Activated T-cell treated with anti-CD3 and anti-CD28 coated beads, Interleukin-2, amount 50 U/mL, for 24 hours (primary cell): Measurements from ENCODE around the gene TTLL11.
"Not testable (repeated sequence)": the region's sequence is repeated elsewhere in the genome, so short reads cannot be mapped to it uniquely, and the experiment has no call there.

Source experiments
- DNase-seq: peaks from one replicate; pipeline ENCODE4 v3.0.0-alpha.2; 2020
- H3K27ac Mint-ChIP-seq: 2 replicates; pipeline ENCODE4 v1.8.0; 2020; ENCODE audit warnings: mild to moderate bottlenecking, mixed read lengths
- H3K27me3 Mint-ChIP-seq: 2 replicates; pipeline ENCODE4 v1.8.0; 2020; ENCODE audit warnings: mixed read lengths
- H3K36me3 Mint-ChIP-seq: 2 replicates; pipeline ENCODE4 v1.8.0; 2020; ENCODE audit warnings: low read depth, mixed read lengths
- H3K4me1 Mint-ChIP-seq: 2 replicates; pipeline ENCODE4 v1.8.0; 2020; ENCODE audit warnings: low read depth, mixed read lengths
- H3K4me3 Mint-ChIP-seq: 2 replicates; pipeline ENCODE4 v1.8.0; 2020; ENCODE audit warnings: mild to moderate bottlenecking, moderate library complexity, mixed read lengths
- H3K9me3 Mint-ChIP-seq: 2 replicates; pipeline ENCODE4 v1.8.0; 2020; ENCODE audit warnings: mixed read lengths

Gene TTLL11

DNA sequence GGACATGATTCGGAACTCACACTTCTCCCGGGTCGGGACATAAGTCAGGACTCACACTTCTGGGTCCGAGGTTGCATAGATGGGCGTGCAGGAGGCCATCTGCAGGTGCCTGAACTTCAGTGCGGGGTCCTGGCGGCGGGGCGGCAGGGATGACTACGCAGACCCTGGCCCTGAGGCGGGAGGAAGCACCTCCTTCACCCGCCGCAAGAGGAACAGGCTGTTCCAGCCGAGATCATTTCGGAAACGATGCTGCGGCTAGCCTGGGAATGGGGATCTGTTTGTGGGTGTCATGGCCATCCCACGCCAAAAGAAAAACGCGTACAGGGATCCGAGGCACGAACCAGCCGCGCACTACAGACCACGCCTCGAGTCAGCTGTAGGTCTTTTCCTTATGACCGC is 196.6 kb downstream of the TTLL11 start:
- Mint-ChIP-seq H3K27me3 (no peaks in the 10 kb centered on the region), H3K27ac (no peak overlapping the region), H3K9me3 (peaks cover 10% of the 10 kb centered on the region), H3K4me1 (no peaks in the 10 kb centered on the region), H3K4me3 (no peak overlapping the region), H3K36me3 (no peaks in the 10 kb centered on the region)
- no peak for DNase-seq

DNA sequence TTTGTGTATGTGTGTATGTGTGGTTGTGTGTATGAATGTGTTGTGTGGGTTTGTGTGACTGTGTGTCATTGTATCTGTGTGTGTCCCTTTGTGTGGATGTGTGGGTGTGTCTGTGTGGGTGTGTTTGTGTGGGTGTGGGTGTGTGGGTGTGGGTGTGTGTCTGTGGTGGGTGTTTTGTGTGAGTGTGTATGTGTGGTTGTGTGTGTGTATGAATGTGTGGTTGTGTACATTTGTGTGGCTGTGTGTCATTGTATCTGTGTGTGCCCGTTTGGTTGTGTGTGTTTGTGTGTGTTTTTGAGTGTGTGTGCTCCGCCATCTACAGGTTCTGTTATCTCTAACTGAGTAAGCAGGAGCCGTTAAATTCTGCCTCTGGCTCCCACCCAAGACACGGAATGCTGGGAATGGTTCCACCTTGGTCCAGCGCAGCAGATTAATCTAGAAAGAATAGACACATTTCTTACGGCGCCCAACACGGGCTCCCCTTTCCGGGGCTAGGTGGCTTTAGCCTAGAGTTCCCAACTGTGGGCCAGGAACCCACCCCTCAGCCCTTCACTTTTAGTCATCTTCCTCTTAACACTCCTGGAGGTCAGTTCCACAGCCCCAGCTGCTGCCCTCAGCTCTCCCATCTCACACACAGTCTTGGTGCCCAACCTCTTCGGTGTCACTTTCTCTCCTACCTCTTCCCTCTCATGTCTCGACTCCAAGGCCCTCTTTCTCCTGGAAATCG is 197.1 kb downstream of the TTLL11 start:
- no peaks in the 10 kb centered on the region for H3K27me3 Mint-ChIP-seq
- no peak overlapping the region for H3K4me3 Mint-ChIP-seq
- DNase-seq, result no peak
- H3K27ac Mint-ChIP-seq, result no peak overlapping the region
- H3K36me3 Mint-ChIP-seq, result no peaks in the 10 kb centered on the region
- H3K9me3 Mint-ChIP-seq, result peaks cover 9% of the 10 kb centered on the region
- H3K4me1 Mint-ChIP-seq, result no peaks in the 10 kb centered on the region

DNA sequence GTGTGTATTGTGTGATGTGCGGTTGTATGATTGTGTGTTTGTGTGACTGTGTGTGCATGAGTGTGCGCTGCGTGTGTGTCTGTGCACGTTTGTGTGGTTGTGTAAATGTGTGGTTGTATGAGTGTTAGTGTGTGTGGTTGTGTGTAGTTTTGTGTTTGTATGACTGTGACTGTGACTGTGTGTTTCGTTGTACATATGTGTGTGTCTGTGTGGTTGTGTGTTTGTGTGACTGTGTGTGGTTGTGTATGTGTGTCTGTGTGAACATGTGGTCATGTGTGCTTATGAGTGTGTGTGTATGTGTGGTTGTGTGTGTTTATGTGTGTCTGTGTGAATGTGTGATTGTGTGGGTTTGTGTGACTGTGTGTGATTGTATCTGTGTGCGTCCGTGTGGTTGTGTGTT is 197.8 kb downstream of the TTLL11 start:
- Mint-ChIP-seq H3K27me3 (no peaks in the 10 kb centered on the region), H3K36me3 (no peaks in the 10 kb centered on the region), H3K9me3 (peaks cover 7% of the 10 kb centered on the region), H3K4me1 (peaks cover under 1% of the 10 kb centered on the region), H3K27ac (no peak overlapping the region), H3K4me3 (no peak overlapping the region)
- DNase-seq, result no peak

DNA sequence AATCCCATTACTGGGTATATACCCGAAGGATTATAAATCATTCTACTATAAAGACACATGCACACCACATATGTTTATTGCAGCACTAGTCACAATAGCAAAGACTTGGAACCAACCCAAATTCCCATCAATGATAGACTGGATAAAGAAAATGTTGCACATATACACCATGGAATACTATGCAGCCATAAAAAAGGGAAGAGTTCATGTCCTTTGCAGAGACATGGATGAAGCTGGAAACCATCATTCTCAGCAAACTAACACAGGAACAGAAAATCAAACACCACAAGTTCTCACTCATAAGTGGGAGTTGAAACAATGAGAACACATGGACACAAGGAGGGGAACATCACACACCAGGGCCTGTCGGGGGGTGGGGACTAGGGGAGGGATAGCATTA is 198.7 kb downstream of the TTLL11 start:
- not testable (repeated sequence) for H3K4me3 Mint-ChIP-seq, H3K4me1 Mint-ChIP-seq, DNase-seq, H3K9me3 Mint-ChIP-seq, H3K27me3 Mint-ChIP-seq, H3K27ac Mint-ChIP-seq, H3K36me3 Mint-ChIP-seq

DNA sequence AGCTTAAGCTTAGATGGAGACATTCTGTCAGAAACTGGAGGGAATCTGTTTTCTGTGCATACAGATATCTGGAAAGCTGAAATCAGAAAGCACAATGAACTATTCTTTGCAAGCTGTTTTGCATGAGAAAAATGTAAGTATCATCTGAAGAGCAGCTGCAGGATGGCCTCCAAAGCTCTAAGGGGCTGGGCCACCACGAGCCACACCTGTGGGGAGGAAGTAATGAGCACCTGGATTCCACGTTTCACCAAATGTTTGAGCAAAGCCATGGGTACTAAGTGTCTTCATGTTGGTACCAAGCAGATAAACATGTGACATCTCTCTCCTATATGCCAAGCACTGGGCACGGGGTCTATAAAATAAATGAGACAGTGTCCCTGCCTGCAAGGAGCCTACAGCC is 199.3 kb downstream of the TTLL11 start:
- no peak for DNase-seq
- Mint-ChIP-seq H3K4me3 (no peak overlapping the region), H3K4me1 (peaks cover 4% of the 10 kb centered on the region), H3K27ac (no peak overlapping the region), H3K9me3 (no peaks in the 10 kb centered on the region), H3K27me3 (no peaks in the 10 kb centered on the region), H3K36me3 (no peaks in the 10 kb centered on the region)

DNA sequence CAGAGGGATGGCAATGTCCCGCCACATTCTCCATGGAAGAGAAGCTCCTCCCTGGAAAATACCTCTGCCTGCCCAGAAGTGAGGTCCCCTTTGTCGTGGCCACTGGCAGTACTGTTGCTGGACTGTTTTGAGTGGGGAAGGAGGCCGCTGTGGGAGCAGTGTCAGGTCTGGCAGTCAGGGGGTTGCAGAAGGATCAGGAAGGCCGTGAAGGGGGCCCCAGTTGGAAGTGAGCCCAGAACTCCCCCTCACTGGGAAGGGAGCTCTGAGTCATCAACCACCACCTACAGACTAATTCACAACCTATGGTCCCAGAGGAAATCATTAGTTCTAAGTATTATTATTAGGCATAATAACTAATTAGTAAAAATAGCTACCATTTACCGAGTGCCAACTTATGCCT is 200.4 kb downstream of the TTLL11 start:
- no peaks in the 10 kb centered on the region for H3K27me3 Mint-ChIP-seq
- no peak overlapping the region for H3K4me3 Mint-ChIP-seq
- H3K36me3 Mint-ChIP-seq, result no peaks in the 10 kb centered on the region
- peaks cover 8% of the 10 kb centered on the region for H3K4me1 Mint-ChIP-seq
- no peaks in the 10 kb centered on the region for H3K9me3 Mint-ChIP-seq
- no peak for DNase-seq
- no peak overlapping the region for H3K27ac Mint-ChIP-seq

DNA sequence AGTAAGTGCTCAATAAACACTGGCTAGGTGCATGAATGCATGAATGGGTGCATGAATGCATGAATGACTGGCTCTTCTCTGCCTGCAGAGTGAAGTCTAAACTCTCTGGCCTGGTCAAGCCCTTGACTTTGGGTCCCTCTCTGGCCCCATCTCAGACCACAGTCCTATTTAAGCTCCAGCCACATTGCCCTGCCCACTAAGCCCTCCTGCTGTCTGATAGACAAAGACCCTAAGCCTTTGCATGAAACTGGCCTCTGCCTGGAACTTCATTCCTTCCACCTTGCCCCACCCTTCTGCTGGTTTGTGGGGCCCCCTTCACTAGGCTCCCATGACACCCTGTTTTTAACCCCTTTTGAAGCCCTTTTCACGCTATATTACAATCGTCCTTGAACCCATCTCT is 202.4 kb downstream of the TTLL11 start:
- H3K9me3 Mint-ChIP-seq, result no peaks in the 10 kb centered on the region
- no peak for DNase-seq
- H3K4me1 Mint-ChIP-seq, result peaks cover 14% of the 10 kb centered on the region
- H3K36me3 Mint-ChIP-seq, result no peaks in the 10 kb centered on the region
- no peak overlapping the region for H3K4me3 Mint-ChIP-seq
- H3K27me3 Mint-ChIP-seq, result no peaks in the 10 kb centered on the region
- H3K27ac Mint-ChIP-seq, result no peak overlapping the region

DNA sequence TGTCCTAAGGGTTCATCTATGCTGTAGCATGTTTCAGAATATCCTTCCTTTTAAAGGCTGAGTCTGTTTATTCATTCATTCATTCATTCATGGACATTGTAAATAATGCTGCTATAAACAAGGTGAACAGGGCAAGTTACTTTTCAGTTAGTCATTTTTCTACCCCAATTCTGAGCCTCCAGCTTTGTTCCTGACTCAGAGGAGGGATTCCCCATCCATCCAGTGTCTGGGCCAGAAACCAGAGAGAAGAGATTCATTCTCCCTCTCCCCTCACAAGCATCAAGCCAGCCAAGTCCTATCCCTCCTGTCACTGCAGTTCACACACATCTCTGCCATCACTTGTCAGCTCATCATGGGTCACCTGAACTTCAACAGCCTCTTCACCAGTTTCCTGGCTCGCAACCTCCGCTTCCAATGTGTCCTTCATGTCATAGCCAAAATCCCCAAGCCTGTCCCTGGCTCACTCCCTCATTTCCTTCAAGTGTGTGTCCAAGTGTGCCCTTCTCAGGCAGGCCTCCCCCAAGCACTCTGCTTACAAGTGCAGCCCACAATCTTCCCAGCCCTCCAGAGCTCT is 203.0 kb downstream of the TTLL11 start:
- H3K4me3 Mint-ChIP-seq, result no peak overlapping the region
- H3K36me3 Mint-ChIP-seq, result no peaks in the 10 kb centered on the region
- no peaks in the 10 kb centered on the region for H3K9me3 Mint-ChIP-seq
- DNase-seq, result no peak
- peaks cover 17% of the 10 kb centered on the region for H3K4me1 Mint-ChIP-seq
- no peaks in the 10 kb centered on the region for H3K27me3 Mint-ChIP-seq
- no peak overlapping the region for H3K27ac Mint-ChIP-seq

DNA sequence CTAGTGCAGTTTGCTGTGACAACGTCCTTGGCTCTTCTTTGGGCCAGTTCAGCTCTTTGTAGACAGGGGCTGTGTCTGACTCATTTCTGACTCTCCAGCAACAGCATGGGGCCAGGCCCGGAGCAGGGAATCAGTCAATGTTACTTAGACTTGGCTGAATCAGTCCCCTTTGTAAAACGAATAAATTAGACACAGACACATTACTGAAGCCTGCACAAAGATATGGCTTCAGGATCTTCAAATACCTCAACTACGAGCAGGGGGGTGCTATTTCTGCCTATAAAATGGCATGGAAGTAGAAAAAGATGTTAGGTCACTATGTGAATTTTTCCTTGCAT is 204.7 kb downstream of the TTLL11 start:
- no peak overlapping the region for H3K27ac Mint-ChIP-seq
- no peak for DNase-seq
- peaks cover 18% of the 10 kb centered on the region for H3K4me1 Mint-ChIP-seq
- H3K4me3 Mint-ChIP-seq, result no peak overlapping the region
- H3K9me3 Mint-ChIP-seq, result no peaks in the 10 kb centered on the region
- H3K27me3 Mint-ChIP-seq, result no peaks in the 10 kb centered on the region
- H3K36me3 Mint-ChIP-seq, result no peaks in the 10 kb centered on the region

DNA sequence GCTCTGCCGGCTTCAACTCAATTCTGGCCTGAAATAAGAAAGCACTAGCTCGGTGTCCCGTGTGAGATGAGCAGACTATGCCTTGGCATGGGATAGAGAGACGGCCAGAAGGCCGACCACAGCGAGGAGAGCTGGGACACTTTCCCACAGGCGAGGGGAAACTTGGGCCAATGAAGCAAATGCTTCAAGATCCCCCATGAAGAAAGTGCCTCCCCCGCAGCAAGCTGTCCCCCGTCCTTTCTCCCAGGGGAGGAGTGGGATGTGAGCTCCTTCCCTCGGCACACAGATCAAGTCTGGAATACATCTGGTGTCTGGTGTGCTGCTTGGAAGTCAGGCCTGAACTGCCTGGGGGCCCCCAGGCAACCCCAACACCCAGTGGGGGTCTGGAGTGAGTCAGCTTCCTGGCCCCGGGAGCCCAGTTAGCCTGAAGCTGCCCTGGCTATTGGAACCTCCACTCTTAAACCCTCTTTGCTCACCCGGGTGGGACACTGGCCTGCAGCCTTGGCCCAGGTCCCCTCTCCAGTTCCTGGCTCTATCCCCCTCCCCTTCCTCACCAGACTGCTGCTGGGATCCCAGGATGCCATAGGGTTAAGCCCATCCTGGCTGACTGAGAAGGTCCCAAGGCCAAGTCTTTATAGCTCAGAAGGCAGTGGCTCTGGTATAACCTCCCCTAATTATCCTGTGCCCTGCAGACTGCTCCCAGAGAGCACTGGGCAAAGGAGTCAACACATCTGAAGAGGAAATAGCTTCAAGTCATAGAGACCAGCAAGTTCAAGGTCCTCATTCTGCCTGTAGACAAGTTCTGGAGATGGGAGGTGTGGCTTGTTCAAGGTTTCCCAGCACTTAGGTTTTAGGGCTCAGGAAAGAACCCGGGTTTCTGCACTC is 205.3 kb downstream of the TTLL11 start:
- H3K27ac Mint-ChIP-seq, result no peak overlapping the region
- no peaks in the 10 kb centered on the region for H3K27me3 Mint-ChIP-seq
- no peaks in the 10 kb centered on the region for H3K9me3 Mint-ChIP-seq
- H3K4me1 Mint-ChIP-seq, result peaks cover 18% of the 10 kb centered on the region
- H3K36me3 Mint-ChIP-seq, result no peaks in the 10 kb centered on the region
- no peak for DNase-seq
- H3K4me3 Mint-ChIP-seq, result no peak overlapping the region

DNA sequence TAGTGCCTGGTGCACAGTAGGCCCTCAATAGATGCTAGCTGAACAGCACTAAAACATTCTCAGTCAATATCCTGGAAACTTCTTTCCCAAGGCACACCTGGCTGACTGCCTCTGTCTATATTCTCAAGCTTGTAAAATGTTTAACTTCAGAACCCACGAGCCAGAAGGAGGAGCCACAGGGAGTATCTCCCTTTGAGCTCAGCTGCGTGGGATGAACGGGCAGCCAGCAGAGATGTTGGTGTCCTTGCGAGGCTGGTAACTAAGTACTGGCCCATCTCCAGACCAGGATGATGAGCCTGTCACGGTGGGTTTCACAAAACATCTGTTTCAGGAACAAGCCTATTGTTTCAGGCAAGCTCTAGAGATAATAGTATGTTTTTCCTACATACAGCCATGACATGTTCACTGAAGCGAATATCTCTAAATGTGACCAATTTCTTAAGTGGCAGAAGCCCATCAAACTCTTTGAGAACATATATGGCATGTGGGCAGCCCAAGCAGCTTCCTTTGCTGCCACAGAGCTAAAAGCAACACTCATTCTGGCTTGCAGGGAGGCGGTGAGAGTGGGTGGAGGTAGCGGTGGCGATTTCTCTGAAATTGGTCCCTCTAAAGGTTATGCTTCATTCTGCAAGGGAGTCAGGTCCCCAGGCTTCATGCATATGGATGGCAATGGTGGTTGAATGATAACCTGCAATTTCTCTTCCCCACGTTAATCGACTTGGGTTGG is 206.2 kb downstream of the TTLL11 start:
- no peaks in the 10 kb centered on the region for H3K9me3 Mint-ChIP-seq
- H3K4me3 Mint-ChIP-seq, result no peak overlapping the region
- peaks cover 18% of the 10 kb centered on the region for H3K4me1 Mint-ChIP-seq
- H3K27me3 Mint-ChIP-seq, result no peaks in the 10 kb centered on the region
- no peak for DNase-seq
- H3K27ac Mint-ChIP-seq, result no peak overlapping the region
- no peaks in the 10 kb centered on the region for H3K36me3 Mint-ChIP-seq

DNA sequence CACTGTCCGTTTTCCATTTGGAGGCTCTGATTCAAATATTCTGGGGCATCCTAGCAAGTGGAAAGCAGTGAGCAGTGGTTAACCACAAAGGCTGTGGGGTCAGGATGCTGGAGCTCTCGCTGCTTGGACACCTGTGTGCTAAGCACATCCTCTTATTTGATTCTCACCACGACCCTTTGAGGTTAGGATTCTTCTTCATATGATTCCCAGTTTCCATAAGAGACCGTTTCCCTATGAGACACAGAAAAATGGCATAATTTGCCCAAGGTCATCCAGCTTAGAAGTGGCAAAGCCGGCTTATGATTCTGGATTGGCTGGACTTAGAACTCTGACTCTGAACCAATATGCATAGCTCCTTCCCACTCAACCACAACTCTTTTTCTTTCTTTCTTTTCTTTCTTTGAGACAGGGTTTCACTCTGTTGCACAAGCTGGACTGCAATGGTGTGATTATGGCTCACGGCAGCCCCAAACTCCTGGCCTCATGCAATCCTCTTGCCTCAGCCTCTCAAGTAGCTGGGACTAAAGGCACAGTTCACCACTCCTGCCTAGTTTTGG is 207.7 kb downstream of the TTLL11 start:
- no peak for DNase-seq
- Mint-ChIP-seq H3K27ac (no peak overlapping the region), H3K4me3 (no peak overlapping the region)

DNA sequence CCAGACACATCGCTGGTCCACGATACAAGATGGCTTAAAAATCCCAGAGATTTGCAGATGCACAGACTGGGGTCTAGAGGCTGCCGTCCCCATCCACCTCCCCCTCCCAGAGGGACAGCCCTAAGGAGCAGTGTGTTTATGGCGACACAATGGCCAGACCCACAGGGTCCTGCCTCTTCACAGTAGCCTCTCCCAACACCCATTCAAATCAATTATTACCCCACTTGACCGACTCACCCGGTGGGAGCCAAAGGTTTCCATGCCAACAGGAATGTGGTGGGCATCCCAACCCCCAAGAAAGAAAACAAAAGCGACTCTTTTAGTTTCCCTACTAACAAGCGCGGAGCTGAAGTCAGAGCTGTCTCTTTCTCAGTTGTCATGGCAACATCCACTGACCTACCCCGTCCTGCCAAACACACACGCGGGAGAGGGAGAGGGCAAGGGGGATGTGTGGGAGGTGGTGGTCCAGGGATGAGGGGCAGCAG is 209.0 kb downstream of the TTLL11 start:
- Mint-ChIP-seq H3K27ac (no peak overlapping the region), H3K4me1 (peaks cover 14% of the 10 kb centered on the region), H3K4me3 (no peak overlapping the region), H3K36me3 (no peaks in the 10 kb centered on the region), H3K27me3 (no peaks in the 10 kb centered on the region), H3K9me3 (no peaks in the 10 kb centered on the region)
- no peak for DNase-seq

More for the DNA sequence above, 207.7 kb downstream of the TTLL11 start:
- H3K9me3 Mint-ChIP-seq, result no peaks in the 10 kb centered on the region
- H3K4me1 Mint-ChIP-seq, result peaks cover 18% of the 10 kb centered on the region
- H3K36me3 Mint-ChIP-seq, result no peaks in the 10 kb centered on the region
- H3K27me3 Mint-ChIP-seq, result no peaks in the 10 kb centered on the region

DNA sequence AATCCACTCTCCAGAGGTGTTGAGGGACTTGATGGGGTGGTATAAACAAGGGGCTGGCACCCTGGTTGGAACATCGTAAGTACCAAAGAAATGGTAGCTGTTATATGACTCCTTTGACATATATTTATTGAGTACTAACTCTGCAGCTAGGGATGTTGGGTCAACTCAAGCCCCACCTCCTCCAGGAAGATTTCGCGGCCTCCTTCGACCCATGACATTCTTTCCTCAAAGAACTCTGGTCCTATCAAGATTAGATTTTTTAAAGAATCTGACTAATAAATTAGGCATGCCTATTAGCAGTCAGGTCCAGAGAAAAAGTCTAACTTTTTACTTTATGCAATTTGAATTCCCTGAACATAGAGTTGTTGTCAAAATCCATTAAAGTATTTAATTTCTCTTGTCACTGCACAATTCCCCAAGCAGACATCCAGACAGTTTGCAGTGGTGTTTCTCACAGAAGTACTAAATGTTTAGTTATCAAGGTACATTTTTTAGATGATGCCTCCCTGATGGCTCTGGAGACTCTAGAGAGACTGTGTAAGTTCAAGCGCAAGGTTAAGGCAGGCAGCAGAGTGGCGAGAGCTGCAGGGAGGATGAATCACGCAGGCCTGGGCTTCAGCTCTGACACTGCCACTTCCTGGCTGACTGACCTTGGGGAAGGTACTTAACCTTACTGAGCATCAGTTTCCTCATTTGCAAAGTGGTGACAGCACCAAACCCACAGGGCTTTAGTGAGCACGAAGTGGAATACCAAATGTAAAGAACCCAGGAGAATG is 209.6 kb downstream of the TTLL11 start:
- DNase-seq, result no peak
- Mint-ChIP-seq H3K4me1 (peaks cover 14% of the 10 kb centered on the region), H3K4me3 (no peak overlapping the region), H3K36me3 (no peaks in the 10 kb centered on the region), H3K27me3 (no peaks in the 10 kb centered on the region), H3K27ac (no peak overlapping the region), H3K9me3 (no peaks in the 10 kb centered on the region)
